NCI-H146 treated with DMSO at 0.1 percent for 48 hours (cell line): ENCODE results near the gene SLC44A3.

Source experiments
- DNase-seq: peaks from one replicate; lab custom pipeline; 2025; ENCODE audit not compliant: unreplicated experiment; lab: John Stamatoyannopoulos, UW

Gene SLC44A3

GRCh38 chr1:94819945-94820746, at the start of gene SLC44A3:
Gene SLC44A3 (plus strand): TSS chr1:94820357. CDS start chr1:94820452, 95 bp downstream.
- peak; percentile 43 for DNase-seq

- DNase-seq: no peak
Observed at GRCh38 chr1:94772230-94772641, 47.9 kb upstream of the SLC44A3 start.

- no peak for DNase-seq
Observed at GRCh38 chr1:94772845-94773244, 47.3 kb upstream of the SLC44A3 start.

- DNase-seq: no peak
Observed at GRCh38 chr1:94773296-94773809, 46.8 kb upstream of the SLC44A3 start.

GRCh38 chr1:94773931-94774422, 46.2 kb upstream of the SLC44A3 start:
- DNase-seq: no peak

GRCh38 chr1:94776474-94776873, 43.7 kb upstream of the SLC44A3 start:
- no peak for DNase-seq

GRCh38 chr1:94777281-94777680, 42.9 kb upstream of the SLC44A3 start:
- no peak for DNase-seq

GRCh38 chr1:94778808-94779207, 41.3 kb upstream of the SLC44A3 start:
- DNase-seq: no peak

GRCh38 chr1:94783342-94784189, 36.6 kb upstream of the SLC44A3 start:
- DNase-seq: no peak

- DNase-seq: no peak
Observed at GRCh38 chr1:94784190-94784515, 36.0 kb upstream of the SLC44A3 start.

- DNase-seq: no peak
Observed at GRCh38 chr1:94787691-94788090, 32.5 kb upstream of the SLC44A3 start.

- DNase-seq: no peak
Observed at GRCh38 chr1:94790246-94790645, 29.9 kb upstream of the SLC44A3 start.

- DNase-seq: no peak
Observed at GRCh38 chr1:94790670-94791069, 29.5 kb upstream of the SLC44A3 start.

- DNase-seq: no peak
Observed at GRCh38 chr1:94792473-94793295, 27.5 kb upstream of the SLC44A3 start.

GRCh38 chr1:94793296-94793656, 26.9 kb upstream of the SLC44A3 start:
- DNase-seq: no peak

- DNase-seq: no peak
Observed at GRCh38 chr1:94795434-94795833, 24.7 kb upstream of the SLC44A3 start.

- no peak for DNase-seq
Observed at GRCh38 chr1:94796266-94796665, 23.9 kb upstream of the SLC44A3 start.

GRCh38 chr1:94797291-94797690, 22.9 kb upstream of the SLC44A3 start:
- no peak for DNase-seq

- no peak for DNase-seq
Observed at GRCh38 chr1:94798054-94798453, 22.1 kb upstream of the SLC44A3 start.

- no peak for DNase-seq
Observed at GRCh38 chr1:94798462-94798861, 21.7 kb upstream of the SLC44A3 start.

GRCh38 chr1:94799206-94799605, 21.0 kb upstream of the SLC44A3 start:
- DNase-seq: no peak
